Fibroblast of lung (primary cell): ENCODE results near the gene RIN3. TPM values are rescaled to one million over a fixed set of nuclear protein-coding genes. Genes with fewer than 3 reads are reported as not detected.

Experiments
- DNase-seq, 2 donors: peaks; one replicate each; pipeline versions ENCODE4 v3.0.0 to v3.0.0-alpha.2; 2010; ENCODE audit warnings: low read depth in 2 of 2
- H2AFZ ChIP-seq: 2 replicates; pipeline ENCODE4 v1.5.1; 2012; ENCODE audit warnings: low read length, control low read depth, inconsistent platforms
- H3K27ac ChIP-seq: 2 replicates; pipeline ENCODE4 v1.5.1; 2011; ENCODE audit warnings: low read length, control low read depth; ENCODE audit not compliant: insufficient read depth
- H3K27me3 ChIP-seq: 2 replicates; pipeline ENCODE4 v1.5.1; 2011; ENCODE audit warnings: mild to moderate bottlenecking, low read length; ENCODE audit not compliant: control insufficient read depth, insufficient read depth
- H3K36me3 ChIP-seq: 2 replicates; pipeline ENCODE4 v1.5.1; 2011; ENCODE audit warnings: low read length; ENCODE audit not compliant: control insufficient read depth, insufficient read depth
- H3K4me1 ChIP-seq: 2 replicates; pipeline ENCODE4 v1.5.1; 2011; ENCODE audit warnings: low read length; ENCODE audit not compliant: control insufficient read depth, insufficient read depth; ENCODE audit errors: extremely low read depth
- H3K4me2 ChIP-seq: 2 replicates; pipeline ENCODE4 v1.5.1; 2011; ENCODE audit warnings: low read length, control low read depth; ENCODE audit not compliant: insufficient read depth; ENCODE audit errors: extremely low read depth
- H3K4me3 ChIP-seq, 4 experiments: fragments of 200-600 bp in 1 of 4; sonication (generic) in 1 of 4; replicated peaks in 1 of 4; 2 replicates each; pipeline ENCODE4 v1.5.1; 2011 to 2016; ENCODE audit warnings: low read length in 4 of 4, low read depth in 3 of 4, mild to moderate bottlenecking in 3 of 4, control low read depth in 2 of 4, inconsistent platforms in 1 of 4, mixed read lengths in 1 of 4; ENCODE audit not compliant: insufficient read depth in 1 of 4; ENCODE audit errors: control extremely low read depth in 1 of 4
- H3K79me2 ChIP-seq: 2 replicates; pipeline ENCODE4 v1.5.1; 2012; ENCODE audit warnings: mild to moderate bottlenecking, low read length, inconsistent platforms; ENCODE audit not compliant: control insufficient read depth, insufficient read depth
- H3K9ac ChIP-seq: 2 replicates; pipeline ENCODE4 v1.5.1; 2011; ENCODE audit warnings: mild to moderate bottlenecking, low read length, control low read depth; ENCODE audit not compliant: insufficient read depth
- H3K9me3 ChIP-seq: 2 replicates; pipeline ENCODE4 v1.5.1; 2012; ENCODE audit warnings: low read depth, low read length; ENCODE audit not compliant: control insufficient read depth, insufficient read depth
- H4K20me1 ChIP-seq: 2 replicates; pipeline ENCODE4 v1.5.1; 2011; ENCODE audit warnings: low read length; ENCODE audit not compliant: control insufficient read depth, insufficient read depth; ENCODE audit errors: extremely low read depth
- CTCF ChIP-seq, 2 donors: IDR thresholded peaks in 1 of 2; conservative IDR thresholded peaks in 1 of 2; 1 replicate in 1 of 2; 2 replicates in 1 of 2; pipeline ENCODE4 v1.5.1; 2011 to 2012; ENCODE audit warnings: low read length in 2 of 2, control low read depth in 1 of 2, inconsistent platforms in 1 of 2, low read depth in 1 of 2, mild to moderate bottlenecking in 1 of 2
- EZH2 ChIP-seq: IDR thresholded peaks from 2 replicates; pipeline ENCODE4 v1.5.1; 2012; ENCODE audit warnings: low read length, control low read depth, mild to moderate bottlenecking; ENCODE audit errors: missing control alignments
- polyA plus RNA-seq, 2 donors: library from polyadenylated mRNA; depleted of rRNA in 1 of 2; stranded (reverse) in 1 of 2; unstranded in 1 of 2; fragments of >200 nt; gene quantifications; 2 replicates each; pipeline ENCODE4 v1.2.1, GENCODE V29; 2011 to 2012; ENCODE audit warnings: missing spikeins in 1 of 2
- total RNA-seq: library from RNA; depleted of rRNA; stranded (reverse); fragments of >200 nt; gene quantifications from 2 replicates; pipeline ENCODE4 v1.2.1, GENCODE V29; 2014

Gene RIN3
- total and polyA plus RNA-seq, 2 donors (not counting 1 experiment from before 2014, with no cell fraction given) = 8.9 to 9.2 TPM

- no peak overlapping the region for H3K4me3 ChIP-seq
- H3K36me3 ChIP-seq = no peaks in the 10 kb centered on the region
- no peak overlapping the region for H3K27ac ChIP-seq
- H3K9me3 ChIP-seq = no peaks in the 10 kb centered on the region
- H3K4me1 ChIP-seq = peaks cover 12% of the 10 kb centered on the region
- no peak for DNase-seq
- H3K79me2 ChIP-seq = no peaks in the 10 kb centered on the region
- TF ChIP-seq EZH2 (no peak), CTCF (conservative IDR thresholded peaks at IDR 0.05 in 1 of 2, IDR thresholded peaks at IDR 0.05 in 1 of 2; ENCODE audit: low read depth in 1 of 2, low read length in 2 of 2) (no peak)
- H4K20me1 ChIP-seq = no peaks in the 10 kb centered on the region
- no peaks in the 10 kb centered on the region for H3K27me3 ChIP-seq
- H3K4me2 ChIP-seq = no peak overlapping the region
- no peak overlapping the region for H3K9ac ChIP-seq
- H2AFZ ChIP-seq = no peak overlapping the region
These were observed 152.1 kb downstream of the RIN3 start for GRCh38 chr14:92665661-92666110.

GRCh38 chr14:92666251-92666650, 152.7 kb downstream of the RIN3 start:
- no peak for DNase-seq
- no peak overlapping the region for H3K4me2 ChIP-seq
- TF ChIP-seq EZH2 (no peak), CTCF (conservative IDR thresholded peaks at IDR 0.05 in 1 of 2, IDR thresholded peaks at IDR 0.05 in 1 of 2; ENCODE audit: low read depth in 1 of 2, low read length in 2 of 2) (no peak)
- peaks cover 14% of the 10 kb centered on the region for H3K4me1 ChIP-seq
- H3K36me3 ChIP-seq = no peaks in the 10 kb centered on the region
- no peaks in the 10 kb centered on the region for H3K27me3 ChIP-seq
- no peak overlapping the region for H2AFZ ChIP-seq
- no peaks in the 10 kb centered on the region for H4K20me1 ChIP-seq
- H3K4me3 ChIP-seq = no peak overlapping the region
- H3K9ac ChIP-seq = no peak overlapping the region
- H3K27ac ChIP-seq = no peak overlapping the region
- no peaks in the 10 kb centered on the region for H3K9me3 ChIP-seq
- no peaks in the 10 kb centered on the region for H3K79me2 ChIP-seq

- TF ChIP-seq CTCF (conservative IDR thresholded peaks at IDR 0.05 in 1 of 2, IDR thresholded peaks at IDR 0.05 in 1 of 2; ENCODE audit: low read depth in 1 of 2, low read length in 2 of 2) (no peak), EZH2 (no peak)
- Histone ChIP-seq H3K9ac (no peak overlapping the region), H3K36me3 (peaks cover 1% of the 10 kb centered on the region), H3K27me3 (no peaks in the 10 kb centered on the region), H4K20me1 (no peaks in the 10 kb centered on the region), H3K4me2 (no peak overlapping the region), H3K9me3 (no peaks in the 10 kb centered on the region), H3K79me2 (no peaks in the 10 kb centered on the region), H3K27ac (no peak overlapping the region), H3K4me1 (peaks cover 14% of the 10 kb centered on the region), H3K4me3 (no peak overlapping the region), H2AFZ (no peak overlapping the region)
- no peak for DNase-seq
These were observed 154.8 kb downstream of the RIN3 start for GRCh38 chr14:92668276-92668973.
